PFSK-1 (cell line): ENCODE data around the gene CTBP2.

Experiments
- FOXP2 ChIP-seq: optimal IDR thresholded peaks from 2 replicates; pipeline ENCODE3; 2011; ENCODE audit warnings: borderline replicate concordance, control low read depth, inconsistent platforms; ENCODE audit not compliant: insufficient read depth; ENCODE audit errors: extremely low read length, extremely low read depth
- POLR2AphosphoS5 ChIP-seq: IDR thresholded peaks from 2 replicates; pipeline ENCODE4 v1.6.1; 2012; ENCODE audit warnings: low read depth, mild to moderate bottlenecking, control low read depth, low read length, moderate library complexity
- SIN3A ChIP-seq: IDR thresholded peaks from 2 replicates; pipeline ENCODE4 v1.6.1; 2012; ENCODE audit warnings: mild to moderate bottlenecking, low read length, moderate library complexity, borderline replicate concordance; ENCODE audit not compliant: insufficient read depth
- TAF1 ChIP-seq: IDR thresholded peaks from 2 replicates; pipeline ENCODE4 v1.6.1; 2012; ENCODE audit warnings: low read length, control low read depth, borderline replicate concordance; ENCODE audit not compliant: insufficient read depth
- TF ChIP-seq, protein P1 (sequence below), 2 experiments: IDR thresholded peaks; 2 replicates each; pipeline versions ENCODE4 v1.6.1 to v1.8.0; 2011 to 2012; ENCODE audit warnings: low read depth in 2 of 2, low read length in 2 of 2, control low read depth in 1 of 2, inconsistent platforms in 1 of 2, mild to moderate bottlenecking in 1 of 2, moderate library complexity in 1 of 2; ENCODE audit not compliant: insufficient read depth in 1 of 2

DNA sequence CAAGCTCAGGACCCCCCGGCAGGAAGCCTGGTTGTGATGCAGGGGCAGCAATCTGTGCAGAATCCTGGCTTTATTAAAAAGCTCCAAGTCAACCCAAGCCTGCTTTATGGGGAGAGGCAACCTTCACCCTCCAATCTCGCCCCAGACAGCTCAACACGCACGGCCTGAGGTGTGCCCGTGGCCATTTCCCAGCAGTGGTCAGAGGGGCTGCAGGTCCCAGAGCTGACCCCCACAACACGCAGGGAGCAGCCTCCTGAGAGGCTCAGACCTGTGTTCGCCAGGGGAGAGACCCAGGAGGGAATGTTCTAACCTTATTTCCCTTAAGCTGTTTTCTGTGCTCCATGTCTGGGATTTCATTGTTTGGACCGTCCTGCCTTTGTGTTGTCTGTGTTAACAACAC is 108.2 kb downstream of the CTBP2 start:
- TF ChIP-seq, protein P1, sequence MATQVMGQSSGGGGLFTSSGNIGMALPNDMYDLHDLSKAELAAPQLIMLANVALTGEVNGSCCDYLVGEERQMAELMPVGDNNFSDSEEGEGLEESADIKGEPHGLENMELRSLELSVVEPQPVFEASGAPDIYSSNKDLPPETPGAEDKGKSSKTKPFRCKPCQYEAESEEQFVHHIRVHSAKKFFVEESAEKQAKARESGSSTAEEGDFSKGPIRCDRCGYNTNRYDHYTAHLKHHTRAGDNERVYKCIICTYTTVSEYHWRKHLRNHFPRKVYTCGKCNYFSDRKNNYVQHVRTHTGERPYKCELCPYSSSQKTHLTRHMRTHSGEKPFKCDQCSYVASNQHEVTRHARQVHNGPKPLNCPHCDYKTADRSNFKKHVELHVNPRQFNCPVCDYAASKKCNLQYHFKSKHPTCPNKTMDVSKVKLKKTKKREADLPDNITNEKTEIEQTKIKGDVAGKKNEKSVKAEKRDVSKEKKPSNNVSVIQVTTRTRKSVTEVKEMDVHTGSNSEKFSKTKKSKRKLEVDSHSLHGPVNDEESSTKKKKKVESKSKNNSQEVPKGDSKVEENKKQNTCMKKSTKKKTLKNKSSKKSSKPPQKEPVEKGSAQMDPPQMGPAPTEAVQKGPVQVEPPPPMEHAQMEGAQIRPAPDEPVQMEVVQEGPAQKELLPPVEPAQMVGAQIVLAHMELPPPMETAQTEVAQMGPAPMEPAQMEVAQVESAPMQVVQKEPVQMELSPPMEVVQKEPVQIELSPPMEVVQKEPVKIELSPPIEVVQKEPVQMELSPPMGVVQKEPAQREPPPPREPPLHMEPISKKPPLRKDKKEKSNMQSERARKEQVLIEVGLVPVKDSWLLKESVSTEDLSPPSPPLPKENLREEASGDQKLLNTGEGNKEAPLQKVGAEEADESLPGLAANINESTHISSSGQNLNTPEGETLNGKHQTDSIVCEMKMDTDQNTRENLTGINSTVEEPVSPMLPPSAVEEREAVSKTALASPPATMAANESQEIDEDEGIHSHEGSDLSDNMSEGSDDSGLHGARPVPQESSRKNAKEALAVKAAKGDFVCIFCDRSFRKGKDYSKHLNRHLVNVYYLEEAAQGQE (IDR thresholded peaks at IDR 0.05; ENCODE audit: insufficient read depth in 1 of 2, low read depth in 2 of 2, low read length in 2 of 2) = no peak
- no peak for TF ChIP-seq POLR2AphosphoS5
- TF ChIP-seq TAF1 = no peak
- TF ChIP-seq SIN3A = no peak
- no peak for TF ChIP-seq FOXP2
